ENCODE measurements around the gene MRS2. TPM values are rescaled to one million over a fixed set of nuclear protein-coding genes. Genes with fewer than 3 reads are reported as not detected.

Gene MRS2
- total RNA-seq, 3 donors from 2014 or later = 20.3 to 34.0 (median 26.7) TPM

- no peak overlapping the region for H3K27ac ChIP-seq
- H3K36me3 ChIP-seq = no peaks in the 10 kb centered on the region
- no peaks in the 10 kb centered on the region for H3K4me1 ChIP-seq
- no peak overlapping the region for H3K4me3 ChIP-seq
- no peaks in the 10 kb centered on the region for H3K27me3 ChIP-seq
- no peak for DNase-seq (ENCODE audit: low spot score in 2 of 2)
- TF ChIP-seq CTCF (IDR thresholded peaks at IDR 0.05) (no peak), POLR2A (IDR thresholded peaks at IDR 0.05) (no peak), POLR2AphosphoS5 (IDR thresholded peaks at IDR 0.05) (no peak)
- intact Hi-C loops (cut with DNase I; ENCODE audit: low total_unique reads) = no loop called here
- H3K9me3 ChIP-seq = no peaks in the 10 kb centered on the region
Measured at GRCh38 chr6:24446670-24447069, 43.9 kb downstream of the MRS2 start.

- no peak for DNase-seq (ENCODE audit: low spot score in 2 of 2)
- Histone ChIP-seq H3K4me1 (no peaks in the 10 kb centered on the region), H3K4me3 (no peak overlapping the region), H3K36me3 (no peaks in the 10 kb centered on the region), H3K9me3 (no peaks in the 10 kb centered on the region), H3K27me3 (no peaks in the 10 kb centered on the region), H3K27ac (no peak overlapping the region)
- intact Hi-C loops (cut with DNase I; ENCODE audit: low total_unique reads) = no loop called here
- TF ChIP-seq POLR2AphosphoS5 (IDR thresholded peaks at IDR 0.05) (no peak), POLR2A (IDR thresholded peaks at IDR 0.05) (no peak), CTCF (IDR thresholded peaks at IDR 0.05) (no peak)
Measured at GRCh38 chr6:24448396-24448795, 45.7 kb downstream of the MRS2 start.

- H3K9me3 ChIP-seq = no peaks in the 10 kb centered on the region
- no peaks in the 10 kb centered on the region for H3K36me3 ChIP-seq
- intact Hi-C loops (cut with DNase I; ENCODE audit: low total_unique reads) = no loop called here
- no peak overlapping the region for H3K4me3 ChIP-seq
- DNase-seq (ENCODE audit: low spot score in 2 of 2) = no peak
- no peak overlapping the region for H3K27ac ChIP-seq
- no peaks in the 10 kb centered on the region for H3K27me3 ChIP-seq
- no peak for TF ChIP-seq POLR2A (IDR thresholded peaks at IDR 0.05)
- TF ChIP-seq CTCF (IDR thresholded peaks at IDR 0.05) = no peak
- no peak for TF ChIP-seq POLR2AphosphoS5 (IDR thresholded peaks at IDR 0.05)
- no peaks in the 10 kb centered on the region for H3K4me1 ChIP-seq
Measured at GRCh38 chr6:24448828-24449525, 46.2 kb downstream of the MRS2 start.

GRCh38 chr6:24451581-24452388 is 49.0 kb downstream of the MRS2 start:
- TF ChIP-seq POLR2A (IDR thresholded peaks at IDR 0.05) (no peak), POLR2AphosphoS5 (IDR thresholded peaks at IDR 0.05) (no peak), CTCF (IDR thresholded peaks at IDR 0.05) (no peak)
- Histone ChIP-seq H3K27ac (no peak overlapping the region), H3K27me3 (no peaks in the 10 kb centered on the region), H3K36me3 (no peaks in the 10 kb centered on the region), H3K9me3 (no peaks in the 10 kb centered on the region), H3K4me3 (no peak overlapping the region), H3K4me1 (no peaks in the 10 kb centered on the region)
- DNase-seq (ENCODE audit: low spot score in 2 of 2) = no peak
- intact Hi-C loops (cut with DNase I; ENCODE audit: low total_unique reads) = no loop called here

GRCh38 chr6:24453921-24454320 is 51.2 kb downstream of the MRS2 start:
- H3K4me1 ChIP-seq = no peaks in the 10 kb centered on the region
- no peak overlapping the region for H3K4me3 ChIP-seq
- TF ChIP-seq CTCF (IDR thresholded peaks at IDR 0.05) (no peak), POLR2AphosphoS5 (IDR thresholded peaks at IDR 0.05) (no peak), POLR2A (IDR thresholded peaks at IDR 0.05) (no peak)
- H3K9me3 ChIP-seq = no peaks in the 10 kb centered on the region
- intact Hi-C loops (cut with DNase I; ENCODE audit: low total_unique reads) = no loop called here
- no peak overlapping the region for H3K27ac ChIP-seq
- H3K36me3 ChIP-seq = no peaks in the 10 kb centered on the region
- no peaks in the 10 kb centered on the region for H3K27me3 ChIP-seq
- no peak for DNase-seq (ENCODE audit: low spot score in 2 of 2)

All from breast epithelium (tissue), 4 donors.